ENCODE measurements around the gene CXorf58.

Gene CXorf58

DNA sequence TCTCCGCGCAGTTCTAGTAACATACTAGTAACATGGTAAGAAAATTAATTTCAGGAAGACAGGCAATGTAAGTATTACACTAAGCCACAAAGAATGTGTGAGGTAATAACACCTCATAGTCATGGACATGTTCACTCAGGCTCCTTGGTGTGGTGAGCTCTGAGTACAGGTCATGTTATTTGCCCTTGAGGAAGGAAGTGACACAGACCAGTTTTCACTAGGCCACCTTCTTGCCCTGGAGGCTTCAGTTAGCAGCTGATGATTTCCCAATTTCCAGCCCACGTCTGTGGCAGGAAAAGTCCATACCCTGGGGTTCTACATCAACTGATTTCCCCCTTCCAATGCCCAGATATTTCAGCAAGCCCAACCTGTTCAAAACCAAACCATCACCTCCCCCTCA is 6.7 kb upstream of the CXorf58 start:
- no peak for DNase-seq

DNA sequence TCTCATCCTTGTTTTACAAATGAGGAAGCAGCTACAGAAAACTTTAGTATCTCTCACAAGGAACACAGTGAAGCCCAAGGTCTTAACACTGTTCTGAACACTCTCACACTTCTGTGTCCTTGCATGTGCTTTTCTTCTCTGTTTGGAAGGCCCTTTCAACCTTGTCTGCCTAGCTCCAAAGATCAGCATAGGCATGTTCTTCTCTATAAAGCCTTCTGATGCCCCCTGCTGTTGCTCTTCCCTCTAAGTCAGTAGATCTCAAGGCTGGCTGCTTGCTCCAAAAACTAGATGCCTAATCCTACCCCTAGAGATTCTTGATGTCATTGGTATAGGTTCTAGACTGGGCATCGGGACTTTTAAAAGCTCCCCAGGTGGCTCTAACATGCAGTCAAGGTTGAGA is 6.0 kb upstream of the CXorf58 start:
- peak in 1 of 4 experiments; percentile 3 for DNase-seq

GRCh38 chrX:23902419-23902818 is 5.4 kb upstream of the CXorf58 start:
- DNase-seq: no peak

DNA sequence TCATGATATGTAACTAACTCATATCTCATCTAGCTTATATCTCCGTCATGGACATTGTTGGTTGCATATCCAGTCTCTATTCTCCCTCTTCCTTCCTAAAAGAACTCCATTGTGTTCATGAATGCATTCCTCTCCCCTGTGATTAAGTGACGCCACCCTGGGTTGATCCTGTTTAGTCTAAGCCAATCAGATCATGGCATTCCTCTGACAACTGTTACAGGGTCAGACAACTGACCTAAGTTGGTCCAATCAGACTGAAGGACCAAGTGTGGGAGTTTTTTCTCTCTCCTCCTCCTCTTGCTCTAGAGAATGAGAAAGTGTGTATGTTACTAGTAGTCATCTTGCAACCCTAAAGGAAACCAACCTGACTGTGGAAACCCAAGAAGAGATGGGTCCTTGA is 3.7 kb upstream of the CXorf58 start:
- DNase-seq: no peak

GRCh38 chrX:23907111-23907497 is 702 bp upstream of the CXorf58 start:
- DNase-seq: no peak

DNA sequence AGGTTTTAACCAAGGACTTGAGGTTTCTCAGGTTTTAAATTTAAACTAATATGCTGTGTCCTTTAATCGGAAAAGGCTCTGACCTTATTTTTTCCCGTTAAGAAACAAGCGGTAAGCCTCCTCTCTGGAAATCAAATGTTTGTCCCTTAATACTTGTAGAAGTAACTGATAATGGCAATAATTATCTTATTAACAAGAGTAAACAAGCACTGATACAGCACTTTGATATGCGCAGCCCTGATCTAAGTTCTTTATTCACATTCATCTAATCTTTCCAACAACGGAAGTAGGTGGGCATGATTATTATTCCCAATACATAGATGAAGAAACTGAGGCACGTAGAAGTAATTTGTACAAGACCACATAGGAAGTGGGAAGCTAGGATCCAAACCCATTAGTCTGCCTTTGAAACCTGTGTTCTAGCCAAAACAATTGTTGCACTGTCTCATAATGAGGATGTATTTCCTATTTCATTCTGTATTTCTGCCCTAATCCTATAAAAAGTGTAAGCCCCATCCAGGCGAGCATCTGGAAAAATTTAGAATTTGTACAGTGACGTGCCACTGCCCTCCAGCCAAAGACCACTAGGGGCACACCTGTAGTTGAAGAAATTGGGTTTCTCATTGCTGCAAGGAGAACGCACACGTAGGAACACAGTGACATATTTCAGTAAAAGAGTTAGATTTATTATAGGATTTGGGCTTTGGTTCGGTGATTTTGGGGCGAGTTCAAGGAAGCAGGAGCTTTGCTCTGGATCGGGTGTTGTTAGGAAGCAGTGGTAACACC is 606 bp downstream of the CXorf58 start:
- no peak for DNase-seq

GRCh38 chrX:23911126-23911835 is 3.5 kb downstream of the CXorf58 start:
- no peak for DNase-seq

DNA sequence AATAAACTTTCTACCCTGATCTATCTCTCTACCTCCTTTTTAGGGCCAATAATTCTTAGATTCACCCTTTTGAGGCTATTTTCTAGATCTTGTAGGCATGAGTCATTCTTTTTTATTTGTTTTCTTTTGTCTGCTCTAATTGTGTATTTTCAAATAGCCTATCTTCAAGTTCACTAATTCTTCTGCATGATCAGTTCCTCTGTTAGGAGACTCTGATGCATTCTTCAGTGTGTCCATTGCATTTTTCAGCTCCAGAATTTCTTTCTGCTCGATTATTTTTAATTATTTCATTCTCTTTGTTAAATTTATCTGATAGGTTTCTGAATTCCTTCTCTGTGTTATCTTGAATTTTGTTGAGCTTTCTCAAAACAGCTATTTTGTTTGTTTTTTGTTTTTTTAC is 11.3 kb downstream of the CXorf58 start:
- DNase-seq: no peak

GRCh38 chrX:23919706-23920320 is 12.0 kb downstream of the CXorf58 start:
- DNase-seq: no peak

DNA sequence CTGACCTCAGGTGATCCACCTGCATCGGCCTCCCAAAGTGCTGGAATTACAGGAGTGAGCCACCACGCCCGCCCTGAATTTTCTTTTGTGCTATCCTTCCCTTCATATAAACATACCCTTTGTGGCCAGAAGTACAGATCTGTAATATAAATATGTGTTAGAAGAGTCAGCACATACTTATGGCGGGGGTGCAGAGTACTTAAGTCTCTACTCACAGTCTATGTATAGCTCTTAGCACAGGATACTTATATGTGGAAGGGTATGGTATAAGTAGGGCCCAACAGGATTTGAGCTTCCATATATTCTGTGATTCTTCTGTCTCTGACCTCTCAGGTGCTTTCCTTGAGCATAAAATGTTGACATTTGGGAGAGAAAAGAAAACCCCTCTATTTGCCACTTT is 18.2 kb downstream of the CXorf58 start:
- DNase-seq: no peak

DNA sequence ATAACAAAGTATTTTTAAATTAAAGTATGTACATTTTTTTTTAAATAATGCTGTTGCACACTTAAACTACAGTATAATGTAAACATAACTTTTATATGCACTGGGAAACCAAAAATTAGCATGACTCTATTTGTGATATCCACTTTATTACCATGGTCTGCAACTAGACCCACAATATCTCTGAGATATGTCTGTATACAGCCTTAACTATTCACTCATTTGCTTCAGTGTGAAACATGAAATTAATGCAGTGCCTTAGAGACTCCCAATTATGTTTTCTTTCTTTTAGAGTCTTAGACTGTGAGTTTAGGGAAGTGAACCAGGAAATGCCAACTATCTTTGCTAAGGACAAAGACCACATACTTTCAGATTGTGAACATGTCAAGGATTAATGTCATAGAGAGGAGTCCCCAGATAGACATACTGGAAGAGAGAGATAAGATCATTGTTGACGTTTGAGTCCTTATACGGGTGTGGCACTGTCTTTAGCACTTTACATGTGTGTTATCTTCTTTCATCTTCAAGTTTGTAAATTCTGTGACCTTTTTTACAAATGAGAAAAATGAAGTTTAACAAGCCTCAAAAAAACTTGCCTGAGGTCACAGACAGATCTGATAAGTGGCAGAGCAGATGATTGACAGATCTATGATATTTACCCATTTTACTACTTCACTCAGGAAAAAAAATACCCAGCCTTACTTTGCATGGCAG is 23.2 kb downstream of the CXorf58 start:
- DNase-seq: no peak

- no peak for DNase-seq
Observed at GRCh38 chrX:23932046-23932445, 24.2 kb downstream of the CXorf58 start.

DNA sequence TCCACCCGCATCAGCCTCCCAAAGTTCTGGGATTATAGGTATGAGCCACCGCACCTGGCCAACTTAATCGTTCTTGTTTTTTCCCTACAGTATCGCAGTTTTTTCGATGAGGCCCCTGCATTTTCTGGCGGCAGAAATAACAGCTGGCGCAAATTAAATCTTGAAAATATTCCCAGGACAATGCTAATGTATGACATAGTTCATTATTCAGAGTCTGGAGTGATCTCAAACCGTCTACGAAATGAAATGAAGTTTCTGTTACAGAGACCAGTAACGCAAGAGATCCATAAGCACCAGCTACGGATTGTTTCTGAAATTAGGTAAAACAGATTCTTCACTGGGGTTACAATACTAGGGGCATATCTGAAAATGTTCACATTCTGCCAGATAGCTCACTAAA is 27.3 kb downstream of the CXorf58 start:
- no peak for DNase-seq

DNA sequence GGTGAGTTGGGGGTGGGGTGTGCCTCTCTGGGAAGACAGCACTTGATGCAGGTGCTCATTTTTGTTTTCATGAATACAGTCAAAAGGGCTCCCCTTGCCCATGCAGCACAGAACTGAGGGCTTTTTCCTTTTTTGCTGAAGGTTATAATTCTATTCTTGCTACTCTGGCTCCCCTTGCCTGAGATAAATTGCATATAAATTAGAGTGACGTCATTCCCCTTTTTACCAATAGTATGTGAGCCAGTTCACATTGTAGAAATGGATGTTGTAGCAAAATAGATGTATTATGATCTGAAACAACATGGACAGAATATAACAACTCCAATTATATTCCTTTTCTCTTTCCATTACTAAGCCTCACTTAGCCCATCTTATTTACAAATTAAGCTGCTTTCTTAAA is 28.4 kb downstream of the CXorf58 start:
- DNase-seq: no peak

GRCh38 chrX:23937100-23937499 is 29.3 kb downstream of the CXorf58 start:
- DNase-seq: no peak

DNA sequence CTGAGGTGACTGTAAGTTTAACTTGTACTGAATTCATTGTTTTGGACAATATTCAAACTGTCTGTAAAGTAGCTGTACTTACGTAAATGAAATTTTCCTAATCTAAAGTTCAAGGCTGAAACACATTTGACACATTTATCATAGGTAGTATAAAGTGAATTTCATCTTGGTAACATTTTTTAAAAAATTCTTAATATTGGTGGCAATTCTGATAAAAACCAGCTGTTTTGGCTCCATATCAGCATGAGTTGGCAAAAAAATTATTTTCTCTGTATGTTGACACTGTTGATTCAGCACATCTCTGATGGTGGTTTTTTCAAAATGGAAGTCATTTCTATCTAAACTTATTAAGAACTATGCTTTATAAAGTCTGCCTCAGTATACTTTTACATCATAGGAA is 30.9 kb downstream of the CXorf58 start:
- DNase-seq: no peak

DNA sequence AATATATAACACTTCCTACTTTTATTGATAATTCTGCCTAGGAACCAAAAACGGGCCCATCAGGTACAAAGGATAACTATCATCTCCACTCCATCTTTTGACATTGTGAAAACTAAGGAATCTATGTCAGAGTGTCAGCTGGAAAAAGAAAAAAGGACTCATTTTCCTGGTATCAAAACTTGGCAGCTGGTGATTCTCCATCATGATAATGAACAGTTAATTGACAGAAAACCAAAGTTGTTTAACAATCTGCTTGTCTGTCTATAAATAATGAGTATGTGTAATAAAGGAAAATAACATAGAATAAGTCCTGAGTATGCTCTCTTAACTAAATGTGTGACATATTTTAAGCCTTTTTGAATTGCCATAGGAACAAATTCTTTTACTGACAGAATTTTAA is 31.4 kb downstream of the CXorf58 start:
- DNase-seq: no peak

DNA sequence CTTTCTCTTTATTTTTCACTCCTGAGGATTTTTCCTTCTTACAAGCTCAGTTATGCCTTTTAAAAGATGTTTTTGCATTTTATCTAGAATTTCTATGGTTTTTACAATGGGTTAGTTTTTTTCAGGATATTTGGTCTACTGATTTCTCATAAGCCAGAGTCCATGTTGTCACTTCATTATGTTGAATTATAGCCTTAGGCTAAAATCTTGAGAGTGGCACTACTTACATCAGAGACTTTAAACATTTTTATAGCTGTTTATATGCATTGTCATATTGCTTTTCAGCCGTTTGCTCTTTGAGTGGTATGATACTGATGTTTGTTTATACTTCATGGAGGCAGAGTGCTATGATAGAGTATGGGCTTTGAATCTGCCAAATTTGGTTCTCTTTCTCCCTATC is 36.4 kb downstream of the CXorf58 start:
- no peak for DNase-seq

DNA sequence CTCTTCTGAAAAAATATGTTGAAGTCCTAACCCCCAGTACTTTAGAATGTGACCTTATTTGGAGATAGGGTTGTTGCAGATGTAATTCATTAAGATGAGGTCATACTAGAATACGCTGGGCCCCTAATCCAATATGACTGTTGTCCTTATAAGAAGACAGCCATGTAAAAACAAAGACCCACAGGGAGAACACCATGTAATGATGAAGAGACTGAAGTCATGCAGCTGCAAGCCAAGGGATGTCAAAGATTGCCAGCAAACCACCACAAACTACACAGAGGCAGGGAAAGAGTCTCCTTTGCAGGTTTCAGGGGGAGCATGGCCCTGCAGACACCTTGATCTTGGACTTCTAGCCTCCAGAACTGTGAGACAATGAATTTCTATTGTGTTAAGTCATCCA is 37.4 kb downstream of the CXorf58 start:
- DNase-seq: no peak

GRCh38 chrX:23952391-23952790 is 44.6 kb downstream of the CXorf58 start:
- DNase-seq: no peak

DNA sequence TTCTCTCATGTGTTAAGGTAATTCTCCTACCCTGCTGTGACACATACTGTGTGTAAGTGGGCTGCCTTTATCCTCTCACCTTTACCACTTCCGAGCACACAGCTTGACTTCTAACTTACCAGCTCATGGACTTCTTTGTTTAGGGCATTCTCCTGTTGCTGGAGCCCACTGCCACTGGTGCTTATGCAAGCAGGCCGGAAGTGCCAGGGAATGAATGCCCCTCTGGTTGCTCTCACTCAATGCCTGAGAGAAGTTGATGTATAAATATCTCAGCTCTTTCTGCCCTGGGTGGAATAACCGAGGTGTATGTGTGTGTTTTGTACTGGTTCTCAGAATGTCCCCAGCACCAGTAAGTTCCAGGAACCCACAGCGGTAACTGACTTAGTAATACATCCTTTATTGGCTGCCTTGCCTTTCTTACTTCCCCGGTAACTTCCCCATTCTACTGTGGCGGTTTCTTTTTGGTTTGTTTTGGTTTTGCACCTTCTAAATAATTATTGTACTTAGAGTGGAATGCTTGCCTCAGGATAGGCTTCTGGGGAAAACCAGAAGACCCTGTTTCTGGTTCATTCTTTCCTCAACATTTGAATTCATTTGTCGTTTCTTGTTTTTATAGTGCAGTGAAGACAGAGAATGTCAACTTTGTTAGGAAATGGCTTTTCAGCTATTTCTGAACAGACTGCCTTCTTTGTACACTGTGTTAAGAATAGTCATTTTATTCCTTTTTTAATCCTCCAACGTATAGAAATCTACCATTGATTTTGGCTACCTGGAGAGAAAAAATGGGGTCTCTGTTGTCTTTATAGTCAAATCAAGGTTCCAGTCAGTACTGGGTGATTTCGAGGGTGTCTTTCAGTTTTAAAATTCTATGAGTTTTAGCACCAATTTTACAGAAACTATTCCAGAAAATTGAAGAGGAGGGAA is 45.4 kb downstream of the CXorf58 start:
- peak in 1 of 4 experiments; percentile 0 for DNase-seq

DNA sequence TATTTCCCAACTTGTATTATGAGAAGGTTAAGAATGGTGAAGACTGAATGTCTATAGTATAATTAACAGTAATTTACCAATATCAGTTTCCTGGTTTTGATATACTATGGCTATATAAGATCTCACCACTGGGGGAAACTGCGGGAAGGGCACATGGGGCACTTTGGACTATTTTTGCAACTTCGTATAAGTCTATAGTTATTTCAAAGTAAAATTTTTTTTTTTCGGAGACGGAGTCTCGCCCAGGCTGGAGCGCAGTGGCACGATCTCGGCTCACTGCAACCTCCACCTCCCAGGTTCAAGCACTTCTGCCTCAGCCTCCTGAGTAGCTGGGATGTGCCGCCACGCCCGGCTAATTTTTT is 46.1 kb downstream of the CXorf58 start:
- no peak for DNase-seq

- DNase-seq: no peak
Observed at GRCh38 chrX:23954396-23954795, 46.6 kb downstream of the CXorf58 start.
